Epithelial cell of esophagus (primary cell): ENCODE measurements around the gene PACS1.

ENCODE experiments used
- DNase-seq: peaks from one replicate; pipeline ENCODE4 v3.0.0; 2010; ENCODE audit warnings: low read depth
- H3K4me3 ChIP-seq: 2 replicates; pipeline ENCODE4 v1.5.1; 2011; ENCODE audit warnings: mild to moderate bottlenecking, low read length, control low read depth
- CTCF ChIP-seq: IDR thresholded peaks from 2 replicates; pipeline ENCODE4 v1.5.1; 2011; ENCODE audit warnings: low read depth, mild to moderate bottlenecking, low read length, control low read depth, inconsistent platforms; ENCODE audit not compliant: insufficient read depth; ENCODE audit errors: missing control alignments

Gene PACS1

GRCh38 chr11:66035653-66036333, 34.3 kb upstream of the PACS1 start:
- no peak overlapping the region for H3K4me3 ChIP-seq
- TF ChIP-seq CTCF = no peak
- DNase-seq = no peak

- TF ChIP-seq CTCF = no peak
- H3K4me3 ChIP-seq = no peak overlapping the region
- DNase-seq = no peak
Measured at GRCh38 chr11:66036334-66036710, 33.8 kb upstream of the PACS1 start.

- DNase-seq = no peak
- TF ChIP-seq CTCF = no peak
- no peak overlapping the region for H3K4me3 ChIP-seq
Measured at GRCh38 chr11:66037327-66037726, 32.7 kb upstream of the PACS1 start.

GRCh38 chr11:66039765-66040164, 30.3 kb upstream of the PACS1 start:
- no peak for DNase-seq
- TF ChIP-seq CTCF = no peak
- no peak overlapping the region for H3K4me3 ChIP-seq

GRCh38 chr11:66042227-66042995, 27.7 kb upstream of the PACS1 start:
- no peak for DNase-seq
- no peak for TF ChIP-seq CTCF
- no peak overlapping the region for H3K4me3 ChIP-seq

- DNase-seq = no peak
- no peak for TF ChIP-seq CTCF
- H3K4me3 ChIP-seq = no peak overlapping the region
Measured at GRCh38 chr11:66042996-66043906, 26.8 kb upstream of the PACS1 start.
